ENCODE measurements around the gene MRFAP1. TPM values are rescaled to one million over a fixed set of nuclear protein-coding genes. Genes with fewer than 3 reads are reported as not detected.

MRFAP1 gene
- total RNA-seq, 2 donors from 2014 or later: 97.9 to 115 TPM

GRCh38 chr4:6682862-6683590 is 42.5 kb downstream of the MRFAP1 start:
- H3K4me1 ChIP-seq: no peaks in the 10 kb centered on the region
- DNase-seq (no peak), ATAC-seq (no peak)
- TF ChIP-seq POLR2A (IDR thresholded peaks at IDR 0.05) (no peak), CTCF (IDR thresholded peaks at IDR 0.05) (no peak)
- intact Hi-C loops (cut with DNase I): no loop called here
- 77 to 78% methylated on average over 10 to 11 of the region's 11 CpGs for WGBS, 2 donors
- H3K9me3 ChIP-seq: no peaks in the 10 kb centered on the region
- H3K27me3 ChIP-seq: no peaks in the 10 kb centered on the region
- no peak overlapping the region for H3K27ac ChIP-seq
- H3K36me3 ChIP-seq (replicated peaks in 1 of 2; ENCODE audit: insufficient read depth in 1 of 2, low read depth in 2 of 2): no peaks in the 10 kb centered on the region
- H3K4me3 ChIP-seq: no peak overlapping the region

- intact Hi-C loops (cut with DNase I): no loop called here
- Histone ChIP-seq H3K4me1 (no peaks in the 10 kb centered on the region), H3K36me3 (replicated peaks in 1 of 2; ENCODE audit: insufficient read depth in 1 of 2, low read depth in 2 of 2) (no peaks in the 10 kb centered on the region), H3K4me3 (no peak overlapping the region), H3K27me3 (no peaks in the 10 kb centered on the region), H3K9me3 (no peaks in the 10 kb centered on the region), H3K27ac (no peak overlapping the region)
- DNase-seq: no peak
- ATAC-seq: no peak
- WGBS, 2 donors: 80 to 100% methylated on average over 2 to 11 of the region's 11 CpGs
- TF ChIP-seq CTCF (IDR thresholded peaks at IDR 0.05) (no peak), POLR2A (IDR thresholded peaks at IDR 0.05) (no peak)
These were observed 44.2 kb downstream of the MRFAP1 start for GRCh38 chr4:6684656-6685055.

GRCh38 chr4:6686104-6686787 is 45.8 kb downstream of the MRFAP1 start:
- intact Hi-C loops (cut with DNase I): no loop called here
- Histone ChIP-seq H3K27me3 (no peaks in the 10 kb centered on the region), H3K36me3 (replicated peaks in 1 of 2; ENCODE audit: insufficient read depth in 1 of 2, low read depth in 2 of 2) (no peaks in the 10 kb centered on the region), H3K4me1 (no peaks in the 10 kb centered on the region), H3K27ac (no peak overlapping the region), H3K4me3 (no peak overlapping the region), H3K9me3 (no peaks in the 10 kb centered on the region)
- ATAC-seq (no peak), DNase-seq (no peak)
- 72 to 84% methylated on average over 3 to 4 of the region's 4 CpGs for WGBS, 2 donors
- no peak for TF ChIP-seq CTCF (IDR thresholded peaks at IDR 0.05)
- no peak for TF ChIP-seq POLR2A (IDR thresholded peaks at IDR 0.05)

GRCh38 chr4:6687947-6688878 is 47.7 kb downstream of the MRFAP1 start:
- no peak overlapping the region for H3K27ac ChIP-seq
- no peak for ATAC-seq
- H3K4me1 ChIP-seq: no peaks in the 10 kb centered on the region
- DNase-seq: no peak
- intact Hi-C loops (cut with DNase I): no loop called here
- H3K27me3 ChIP-seq: no peaks in the 10 kb centered on the region
- H3K36me3 ChIP-seq (replicated peaks in 1 of 2; ENCODE audit: insufficient read depth in 1 of 2, low read depth in 2 of 2): no peaks in the 10 kb centered on the region
- H3K9me3 ChIP-seq: no peaks in the 10 kb centered on the region
- WGBS, 2 donors: 73 to 88% methylated on average over 24 of the region's 24 CpGs
- no peak overlapping the region for H3K4me3 ChIP-seq
- TF ChIP-seq POLR2A (IDR thresholded peaks at IDR 0.05): no peak
- TF ChIP-seq CTCF (IDR thresholded peaks at IDR 0.05): no peak
